Peyer's patch (tissue), 4 donors: Measurements from ENCODE around the gene CDC34. TPM values are rescaled to one million over a fixed set of nuclear protein-coding genes. Genes with fewer than 3 reads are reported as not detected.

ENCODE experiments used
- DNase-seq, 3 donors: peaks; one replicate each; pipeline ENCODE4 v3.0.0-alpha.2; 2017 to 2019
- H3K27ac ChIP-seq, 4 donors: fragments of 200-600 bp; sonication (generic); one replicate each; pipeline ENCODE4 v1.5.1; 2016 to 2019
- H3K27me3 ChIP-seq, 2 donors: fragments of 200-600 bp; sonication (generic); one replicate each; pipeline ENCODE4 v1.5.1; 2019
- H3K36me3 ChIP-seq, 3 donors: fragments of 200-600 bp; sonication (generic); one replicate each; pipeline ENCODE4 v1.5.1; 2016 to 2019
- H3K4me1 ChIP-seq, 4 donors: fragments of 200-600 bp; sonication (generic); one replicate each; pipeline ENCODE4 v1.5.1; 2016 to 2019
- H3K4me3 ChIP-seq, 4 donors: fragments of 200-600 bp; sonication (generic); 1 replicate in 3 of 4; 2 replicates in 1 of 4; pipeline ENCODE4 v1.5.1; 2016 to 2019; ENCODE audit warnings: mild to moderate bottlenecking in 1 of 4
- H3K9me3 ChIP-seq, 4 donors: fragments of 200-600 bp; sonication (generic); one replicate each; pipeline ENCODE4 v1.5.1; 2016 to 2019; ENCODE audit warnings: mild to moderate bottlenecking in 1 of 4
- CTCF ChIP-seq, 6 experiments: fragments of 450-650 bp in 4 of 6; fragments of 200-600 bp in 2 of 6; sonication (generic) in 1 of 6; IDR thresholded peaks; one replicate each; pipeline ENCODE4 v1.5.1; 2017 to 2019; ENCODE audit warnings: antibody characterized with exemption in 6 of 6, mild to moderate bottlenecking in 3 of 6, moderate library complexity in 1 of 6
- POLR2A ChIP-seq, 2 donors: fragments of 450-650 bp; IDR thresholded peaks; one replicate each; pipeline ENCODE4 v1.5.1; 2017; ENCODE audit warnings: antibody characterized with exemption in 2 of 2, mild to moderate bottlenecking in 2 of 2, moderate library complexity in 2 of 2
- total RNA-seq, 4 donors: library from RNA; depleted of rRNA; stranded (reverse); fragments of >200 nt; gene quantifications; one replicate each; pipeline ENCODE4 v1.1.0, GENCODE V29; 2016

Gene CDC34
- total RNA-seq, 4 donors from 2014 or later = 65.6 to 91.1 (median 75.2) TPM

- Histone ChIP-seq H3K9me3 (no peaks in the 10 kb centered on the region), H3K36me3 (no peaks in the 10 kb centered on the region), H3K27ac (peak overlapping the region; percentile 82 to 92 (median 88)), H3K4me3 (peak overlapping the region; percentile 90 to 98 (median 92)), H3K4me1 (peaks cover 3 to 42% (median 19%) of the 10 kb centered on the region in 4 donors), H3K27me3 (no peaks in the 10 kb centered on the region)
- no peak for DNase-seq
- TF ChIP-seq POLR2A (IDR thresholded peaks at IDR 0.05) (no peak), CTCF (IDR thresholded peaks at IDR 0.05) (no peak)
Observed at GRCh38 chr19:573519-573825, 41.9 kb downstream of the CDC34 start.

GRCh38 chr19:574658-575526, 43.3 kb downstream of the CDC34 start:
- peaks cover 0 to 11% (median 0%) of the 10 kb centered on the region in 3 donors for H3K36me3 ChIP-seq
- H3K27ac ChIP-seq = peak overlapping the region in 2 of 4 donors; percentile 12 to 46
- H3K4me1 ChIP-seq = peaks cover 3 to 42% (median 19%) of the 10 kb centered on the region in 4 donors
- H3K9me3 ChIP-seq = no peaks in the 10 kb centered on the region
- H3K27me3 ChIP-seq = no peaks in the 10 kb centered on the region
- peak in 1 of 3 donors; percentile 49 for DNase-seq
- TF ChIP-seq CTCF (IDR thresholded peaks at IDR 0.05) (no peak), POLR2A (IDR thresholded peaks at IDR 0.05) (no peak)
- H3K4me3 ChIP-seq = peak overlapping the region in 2 of 4 donors; percentile 34 to 44

GRCh38 chr19:575527-576506, 44.3 kb downstream of the CDC34 start:
- Histone ChIP-seq H3K4me1 (peaks cover 3 to 41% (median 19%) of the 10 kb centered on the region in 4 donors), H3K27me3 (no peaks in the 10 kb centered on the region), H3K36me3 (peaks cover 0 to 20% (median 0%) of the 10 kb centered on the region in 3 donors), H3K9me3 (no peaks in the 10 kb centered on the region), H3K27ac (no peak overlapping the region), H3K4me3 (peak overlapping the region in 2 of 4 donors; percentile 34 to 44)
- no peak for TF ChIP-seq POLR2A (IDR thresholded peaks at IDR 0.05)
- TF ChIP-seq CTCF (IDR thresholded peaks at IDR 0.05) = no peak
- no peak for DNase-seq

GRCh38 chr19:576768-577438, 45.3 kb downstream of the CDC34 start:
- DNase-seq = no peak
- H3K4me1 ChIP-seq = peaks cover 3 to 32% (median 19%) of the 10 kb centered on the region in 4 donors
- H3K4me3 ChIP-seq = no peak overlapping the region

More at GRCh38 chr19:576768-577438, 45.3 kb downstream of the CDC34 start:
- Histone ChIP-seq H3K36me3 (peaks cover 0 to 31% (median 0%) of the 10 kb centered on the region in 3 donors), H3K9me3 (no peaks in the 10 kb centered on the region), H3K27ac (no peak overlapping the region), H3K27me3 (no peaks in the 10 kb centered on the region)
- TF ChIP-seq CTCF (IDR thresholded peaks at IDR 0.05) (no peak), POLR2A (IDR thresholded peaks at IDR 0.05) (no peak)
